Heart right ventricle (tissue), 16 donors: Measurements from ENCODE around the gene ZNF799. TPM values are rescaled to one million over a fixed set of nuclear protein-coding genes. Genes with fewer than 3 reads are reported as not detected.
A peak's percentile ranks its signal among the peaks of the same experiment; 100 is the strongest.

Source experiments
- ATAC-seq, 8 donors: fragments of 200-7000 bp; cut with Tn5 transposase; one replicate each; pipeline ENCODE4 v1.9.1; 2020; ENCODE audit warnings: mild to moderate bottlenecking in 8 of 8, moderate library complexity in 8 of 8, moderate number of reproducible peaks in 1 of 8
- DNase-seq, 2 donors: peaks; one replicate each; pipeline ENCODE4 v3.0.0-alpha.2; 2020
- H3K27ac ChIP-seq, 10 donors: fragments of 200-600 bp; sonication (generic) in 2 of 10; one replicate each; pipeline versions ENCODE4 v1.5.0 to v1.8.0; 2020 to 2022; ENCODE audit warnings: mild to moderate bottlenecking in 3 of 10
- H3K27me3 ChIP-seq, 7 donors: fragments of 200-600 bp; one replicate each; pipeline ENCODE4 v1.8.0; 2021 to 2022; ENCODE audit warnings: mild to moderate bottlenecking in 2 of 7
- H3K36me3 ChIP-seq, 9 donors: fragments of 200-600 bp; sonication (generic) in 1 of 9; one replicate each; pipeline versions ENCODE4 v1.5.0 to v1.8.0; 2020 to 2022; ENCODE audit warnings: mild to moderate bottlenecking in 2 of 9
- H3K4me1 ChIP-seq, 9 donors: fragments of 200-600 bp; sonication (generic) in 1 of 9; one replicate each; pipeline versions ENCODE4 v1.5.0 to v1.8.0; 2020 to 2022; ENCODE audit warnings: mild to moderate bottlenecking in 4 of 9
- H3K4me3 ChIP-seq, 10 donors: fragments of 200-600 bp; sonication (generic) in 2 of 10; one replicate each; pipeline versions ENCODE4 v1.5.0 to v1.8.0; 2020 to 2022; ENCODE audit warnings: mild to moderate bottlenecking in 7 of 10, moderate library complexity in 2 of 10
- H3K9me3 ChIP-seq, 11 donors: fragments of 200-600 bp in 10 of 11; sonication (generic) in 2 of 11; one replicate each; pipeline versions ENCODE4 v1.5.0 to v1.8.0; 2013 to 2022; ENCODE audit warnings: mild to moderate bottlenecking in 2 of 11, control low read depth in 1 of 11, moderate library complexity in 1 of 11
- WGBS, 2 donors: extraction: QIAGEN DNeasy Blood & Tissue Kit; methylation state at CpG; one replicate each; pipeline ENCODE4 v1.1.7; 2013; ENCODE audit warnings: inconsistent platforms in 1 of 2; 5-methylcytosine and 5-hydroxymethylcytosine counted together
- intact Hi-C, 10 donors: fragments of 100-400 bp; cut with DNase I; formaldehyde crosslinking; loops; one replicate each; pipeline versions ENCODE4 v1.11.1 to v1.14.2; 2022
- polyA plus RNA-seq, 2 donors: library from polyadenylated mRNA; stranded (reverse); fragments of 200-250 nt; gene quantifications; one replicate each; pipeline ENCODE4 v1.2.3, GENCODE V29; 2013
- total RNA-seq, 10 donors: library from RNA; stranded (reverse); fragmentation: NEBNext Ultra II Directional in 3 of 10; extraction: Animal tissue kit (Norgen Biotek cat#: 25700) in 3 of 10; gene quantifications; one replicate each; pipeline versions ENCODE4 v1.2.1 to v1.2.4, GENCODE V29; 2021 to 2023
- TF ChIP-seq, protein P1 (sequence below), 9 donors: fragments of 200-600 bp; sonication (generic) in 2 of 9; IDR thresholded peaks; one replicate each; pipeline versions ENCODE4 v1.5.0 to v1.8.0; 2021 to 2022; ENCODE audit warnings: antibody characterized with exemption in 9 of 9, mild to moderate bottlenecking in 5 of 9, moderate library complexity in 1 of 9
- donor health status: Arrhythmogenic right ventricular cardiomyopathy.
- donor health status: ischemic (EF 13 %, LVEDD 7.1; RV severe dilation, severe dysfunction).
- donor health status: healthy with polysubstance abuse.
- donor health status: DM: no; HTN: yes; CAD: no.
- donor health status: DM: no; HTN: no; CAD: no.
- donor health status: ischemic (EF 25% LVEDD 6.9; RV normal size, moderate dysfunction).
- donor health status: ischemic (EF 25% LVEDD 5.7; RV mildly dilated, moderate dysfunction).
- donor health status: healthy.
- donor health status: DM: yes; HTN: yes; CAD: no.
- donor health status: Ischemic cardiomyopathy.
- donor health status: ischemic (EF 35%, LVEDD 5.7; RV mildly dilated, moderate dysfunction).
- donor health status: nonischemic (EF 11% LVEDD 7.7; RV severe dilation, severe dysfunction).
- donor health status: DM: yes; HTN: yes; CAD: no.
- donor health status: PGD.
- donor health status: ischemic (EF 29% LVEDD 5.4; RV normal size, mild dysfunction).
- donor health status: nonischemic (EF 23%, LVEDD 6.1; RV moderate dilation, normal function).

The ZNF799 gene
- total and polyA plus RNA-seq, 12 donors: 1.6 to 6.2 (median 2.0) TPM

GRCh38 chr19:12380444-12380737 lies 20.7 kb downstream of the ZNF799 start:
- TF ChIP-seq, protein P1, sequence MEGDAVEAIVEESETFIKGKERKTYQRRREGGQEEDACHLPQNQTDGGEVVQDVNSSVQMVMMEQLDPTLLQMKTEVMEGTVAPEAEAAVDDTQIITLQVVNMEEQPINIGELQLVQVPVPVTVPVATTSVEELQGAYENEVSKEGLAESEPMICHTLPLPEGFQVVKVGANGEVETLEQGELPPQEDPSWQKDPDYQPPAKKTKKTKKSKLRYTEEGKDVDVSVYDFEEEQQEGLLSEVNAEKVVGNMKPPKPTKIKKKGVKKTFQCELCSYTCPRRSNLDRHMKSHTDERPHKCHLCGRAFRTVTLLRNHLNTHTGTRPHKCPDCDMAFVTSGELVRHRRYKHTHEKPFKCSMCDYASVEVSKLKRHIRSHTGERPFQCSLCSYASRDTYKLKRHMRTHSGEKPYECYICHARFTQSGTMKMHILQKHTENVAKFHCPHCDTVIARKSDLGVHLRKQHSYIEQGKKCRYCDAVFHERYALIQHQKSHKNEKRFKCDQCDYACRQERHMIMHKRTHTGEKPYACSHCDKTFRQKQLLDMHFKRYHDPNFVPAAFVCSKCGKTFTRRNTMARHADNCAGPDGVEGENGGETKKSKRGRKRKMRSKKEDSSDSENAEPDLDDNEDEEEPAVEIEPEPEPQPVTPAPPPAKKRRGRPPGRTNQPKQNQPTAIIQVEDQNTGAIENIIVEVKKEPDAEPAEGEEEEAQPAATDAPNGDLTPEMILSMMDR (IDR thresholded peaks at IDR 0.05): no peak
- Histone ChIP-seq H3K4me3 (no peak overlapping the region), H3K4me1 (no peaks in the 10 kb centered on the region), H3K27ac (no peak overlapping the region), H3K36me3 (peaks cover 0 to 47% (median 29%) of the 10 kb centered on the region in 9 donors), H3K27me3 (no peaks in the 10 kb centered on the region), H3K9me3 (peaks cover 0 to 91% (median 27%) of the 10 kb centered on the region in 11 donors)
- ATAC-seq (no peak), DNase-seq (no peak)
- intact Hi-C loops: no loop called here
- WGBS, 2 donors: 50 to 96% methylated on average over 2 of the region's 2 CpGs

DNA sequence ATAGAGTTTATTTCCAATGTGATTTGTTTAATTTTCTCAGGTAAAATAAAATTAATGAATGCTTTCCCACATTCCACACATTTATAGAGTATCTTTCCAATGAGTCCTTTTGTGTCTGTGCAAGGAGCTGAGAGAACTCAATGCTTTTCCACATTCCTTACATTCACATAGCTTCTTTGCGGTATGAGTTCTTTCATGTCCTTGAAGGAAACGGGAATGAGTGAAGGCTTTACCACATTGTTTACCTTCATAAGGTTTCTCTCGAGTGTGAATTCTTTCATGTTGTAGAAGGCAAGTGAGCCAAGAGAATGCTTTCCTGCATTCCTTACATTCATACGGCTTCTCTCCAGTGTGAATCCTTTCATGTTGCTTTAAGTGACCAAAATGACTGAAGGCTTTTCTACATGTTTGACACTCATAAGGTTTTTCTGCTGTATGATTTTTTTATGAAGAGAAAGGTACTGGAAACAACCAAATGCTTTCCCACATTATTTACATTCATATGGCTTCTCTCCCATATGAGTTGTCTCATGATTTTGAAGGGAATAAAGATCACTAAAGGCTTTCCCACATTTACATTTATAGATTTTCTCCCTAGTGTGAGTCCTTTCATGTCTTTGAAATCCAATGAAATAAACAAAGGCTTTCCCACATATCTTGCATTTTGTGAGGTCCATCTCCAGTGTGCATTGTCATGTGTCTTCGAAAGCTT lies 21.2 kb downstream of the ZNF799 start:
- intact Hi-C loops: no loop called here

GRCh38 chr19:12374026-12374425 lies 27.0 kb downstream of the ZNF799 start:
- intact Hi-C loops: no loop called here
- H3K4me3 ChIP-seq: no peak overlapping the region
- H3K9me3 ChIP-seq: peaks cover 0 to 42% (median 8%) of the 10 kb centered on the region in 11 donors
- no peaks in the 10 kb centered on the region for H3K27me3 ChIP-seq
- 96 to 100% methylated on average over 1 of the region's 1 CpG for WGBS, 2 donors
- no peaks in the 10 kb centered on the region for H3K4me1 ChIP-seq
- TF ChIP-seq, protein P1 (IDR thresholded peaks at IDR 0.05): no peak
- no peak for DNase-seq
- H3K36me3 ChIP-seq: peaks cover 0 to under 1% (median 0%) of the 10 kb centered on the region in 9 donors
- no peak overlapping the region for H3K27ac ChIP-seq
- no peak for ATAC-seq

More for the DNA sequence above, 21.2 kb downstream of the ZNF799 start:
- Histone ChIP-seq H3K27me3 (no peaks in the 10 kb centered on the region), H3K9me3 (peaks cover 0 to 91% (median 27%) of the 10 kb centered on the region in 11 donors), H3K27ac (no peak overlapping the region), H3K4me1 (no peaks in the 10 kb centered on the region), H3K36me3 (peaks cover 0 to 47% (median 29%) of the 10 kb centered on the region in 9 donors), H3K4me3 (no peak overlapping the region)
- WGBS, 2 donors: 88 to 92% methylated on average over 5 of the region's 5 CpGs
- DNase-seq: no peak
- TF ChIP-seq, protein P1 (IDR thresholded peaks at IDR 0.05): no peak
- ATAC-seq: no peak

GRCh38 chr19:12365236-12366162 lies 35.6 kb downstream of the ZNF799 start, which contains the start of gene ZNF442:
Gene ZNF442, minus strand, starts transcription at chr19:12365683. Its CDS starts 2,052 bp downstream, at chr19:12363631.
- no peaks in the 10 kb centered on the region for H3K36me3 ChIP-seq
- H3K4me1 ChIP-seq: peaks cover 0 to 22% (median 16%) of the 10 kb centered on the region in 9 donors
- peak within 1 kb of the TSS; percentile 58 to 97 (median 81) for H3K4me3 ChIP-seq
- TF ChIP-seq, protein P1 (IDR thresholded peaks at IDR 0.05): peak; percentile 50 to 85 (median 68)
- H3K9me3 ChIP-seq: no peaks in the 10 kb centered on the region
- peak within 1 kb of the TSS; percentile 77 to 96 (median 91) for H3K27ac ChIP-seq
- intact Hi-C loops: loop anchor here in 7 of 10 donors (1.0 to 10.0 kb wide), 10 partner anchors 33 to 171 kb away; partner anchors contain the start of genes ZNF563 (in 5 of the 7), ZNF44 (in 3 of the 7), ZNF799 (in 2 of the 7) and ZNF443 (in 1 of the 7)
- peak; percentile 94 to 99 for DNase-seq
- 0 to 1% methylated on average over 51 of the region's 51 CpGs for WGBS, 2 donors
- ATAC-seq: peak; percentile 98 to 99 (median 99)
- no peaks in the 10 kb centered on the region for H3K27me3 ChIP-seq
